Measurements from ENCODE around the gene SLC5A1.
"Not testable (repeated sequence)": the region's sequence is repeated elsewhere in the genome, so short reads cannot be mapped to it uniquely, and the experiment has no call there.

DNA sequence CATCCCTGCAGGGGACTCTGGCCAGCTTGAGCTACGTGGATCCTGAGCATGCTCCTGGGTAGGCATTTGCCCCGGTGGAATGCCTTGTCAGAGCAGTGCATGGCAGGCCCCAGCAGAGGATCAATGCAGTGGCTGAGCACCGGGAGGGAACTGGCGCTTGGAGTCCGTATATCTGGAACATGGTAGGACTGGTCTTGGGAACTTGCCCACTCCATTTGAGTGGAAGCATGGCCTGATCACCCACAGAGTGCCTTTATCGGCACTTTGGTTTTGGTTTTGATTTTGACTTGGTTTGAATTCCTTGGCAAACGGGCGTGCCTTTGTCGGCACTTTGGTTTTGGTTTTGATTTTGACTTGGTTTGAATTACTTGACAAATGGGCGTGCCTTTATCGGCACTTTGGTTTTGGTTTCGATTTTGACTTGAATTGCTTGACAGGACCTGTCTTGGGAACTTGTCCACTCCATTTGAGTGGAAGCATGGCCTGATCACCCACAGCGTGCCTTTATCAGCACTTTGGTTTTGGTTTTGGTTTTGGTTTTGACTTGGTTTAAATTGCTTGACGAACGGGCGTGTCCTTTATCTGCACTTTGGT is 94.8 kb downstream of the SLC5A1 start:
- TF ChIP-seq, protein P1, sequence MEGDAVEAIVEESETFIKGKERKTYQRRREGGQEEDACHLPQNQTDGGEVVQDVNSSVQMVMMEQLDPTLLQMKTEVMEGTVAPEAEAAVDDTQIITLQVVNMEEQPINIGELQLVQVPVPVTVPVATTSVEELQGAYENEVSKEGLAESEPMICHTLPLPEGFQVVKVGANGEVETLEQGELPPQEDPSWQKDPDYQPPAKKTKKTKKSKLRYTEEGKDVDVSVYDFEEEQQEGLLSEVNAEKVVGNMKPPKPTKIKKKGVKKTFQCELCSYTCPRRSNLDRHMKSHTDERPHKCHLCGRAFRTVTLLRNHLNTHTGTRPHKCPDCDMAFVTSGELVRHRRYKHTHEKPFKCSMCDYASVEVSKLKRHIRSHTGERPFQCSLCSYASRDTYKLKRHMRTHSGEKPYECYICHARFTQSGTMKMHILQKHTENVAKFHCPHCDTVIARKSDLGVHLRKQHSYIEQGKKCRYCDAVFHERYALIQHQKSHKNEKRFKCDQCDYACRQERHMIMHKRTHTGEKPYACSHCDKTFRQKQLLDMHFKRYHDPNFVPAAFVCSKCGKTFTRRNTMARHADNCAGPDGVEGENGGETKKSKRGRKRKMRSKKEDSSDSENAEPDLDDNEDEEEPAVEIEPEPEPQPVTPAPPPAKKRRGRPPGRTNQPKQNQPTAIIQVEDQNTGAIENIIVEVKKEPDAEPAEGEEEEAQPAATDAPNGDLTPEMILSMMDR (IDR thresholded peaks at IDR 0.05 in 4 of 5, conservative IDR thresholded peaks at IDR 0.05 in 1 of 5) = not testable (repeated sequence)
- TF ChIP-seq POLR2A (IDR thresholded peaks at IDR 0.05) = not testable (repeated sequence)

Data from gastrocnemius medialis (tissue), 4 donors.